WI38 (cell line): Measurements from ENCODE around the gene KIAA0513.

ENCODE experiments used
- H3K4me3 ChIP-seq: 2 replicates; pipeline ENCODE4 v1.5.1; 2011; ENCODE audit warnings: low read depth, mild to moderate bottlenecking, control low read depth, low read length
- CTCF ChIP-seq: IDR thresholded peaks from 2 replicates; pipeline ENCODE4 v1.5.1; 2012; ENCODE audit warnings: low read depth, mild to moderate bottlenecking, control low read depth, low read length

The KIAA0513 gene

DNA sequence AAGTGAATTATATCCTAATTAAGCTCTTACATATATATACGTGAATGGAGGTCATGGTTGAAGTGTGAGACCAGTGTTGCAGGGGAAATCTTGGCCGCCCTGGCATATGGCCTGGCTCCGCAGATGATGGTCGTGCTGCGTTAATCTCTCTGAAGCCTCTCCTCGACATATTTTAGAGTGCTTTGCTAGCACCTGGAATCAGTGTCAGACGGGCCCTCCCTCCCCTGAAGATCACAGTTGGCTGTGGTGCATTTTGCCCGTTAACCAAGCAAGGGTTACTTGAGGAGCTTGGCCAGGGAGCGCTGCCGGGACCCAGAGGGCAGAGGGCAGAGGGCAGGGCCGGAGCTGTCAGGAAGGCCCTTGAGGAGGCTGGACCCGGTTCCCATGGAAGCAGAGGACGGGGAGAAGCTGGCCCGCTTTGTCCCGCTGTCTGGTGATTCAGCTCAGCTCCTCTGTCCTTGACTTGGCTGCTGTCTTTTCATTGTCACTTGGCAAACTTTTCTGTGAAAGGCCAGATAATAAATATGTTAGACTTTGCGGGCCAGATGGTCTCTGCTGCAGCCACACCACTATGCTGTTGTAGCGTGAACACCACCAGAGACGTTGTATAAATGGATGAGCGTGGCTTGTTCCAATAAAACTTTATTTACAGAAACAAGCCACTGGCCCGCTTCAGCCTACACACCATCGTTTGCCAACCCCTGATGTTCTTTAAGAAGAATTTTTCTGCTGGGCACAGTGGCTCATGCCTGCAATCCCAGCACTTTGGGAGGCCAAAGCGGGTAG lies 52.4 kb downstream of the KIAA0513 start:
- no peak for TF ChIP-seq CTCF

DNA sequence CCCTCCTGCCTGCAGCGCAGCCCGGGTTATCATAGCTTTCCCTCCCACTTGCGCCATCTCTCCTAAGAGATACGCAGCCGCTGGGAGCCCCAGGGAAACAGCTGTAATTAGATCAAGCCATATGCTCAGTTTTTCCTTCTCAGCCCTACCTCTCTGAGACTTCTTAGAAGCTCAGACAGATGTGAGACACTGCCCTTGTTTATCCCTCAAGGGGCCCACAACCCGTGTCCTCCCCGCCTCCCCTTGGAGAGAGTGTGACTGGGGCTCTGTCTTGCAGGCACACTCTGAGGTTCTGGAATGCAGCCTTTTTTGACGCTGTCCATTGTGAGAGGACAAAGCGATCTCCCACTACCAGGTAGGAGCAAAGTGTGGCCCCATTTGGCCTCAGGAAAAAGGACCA lies 53.4 kb downstream of the KIAA0513 start:
- no peak for TF ChIP-seq CTCF

More for the DNA sequence above, 52.4 kb downstream of the KIAA0513 start:
- no peak overlapping the region for H3K4me3 ChIP-seq

DNA sequence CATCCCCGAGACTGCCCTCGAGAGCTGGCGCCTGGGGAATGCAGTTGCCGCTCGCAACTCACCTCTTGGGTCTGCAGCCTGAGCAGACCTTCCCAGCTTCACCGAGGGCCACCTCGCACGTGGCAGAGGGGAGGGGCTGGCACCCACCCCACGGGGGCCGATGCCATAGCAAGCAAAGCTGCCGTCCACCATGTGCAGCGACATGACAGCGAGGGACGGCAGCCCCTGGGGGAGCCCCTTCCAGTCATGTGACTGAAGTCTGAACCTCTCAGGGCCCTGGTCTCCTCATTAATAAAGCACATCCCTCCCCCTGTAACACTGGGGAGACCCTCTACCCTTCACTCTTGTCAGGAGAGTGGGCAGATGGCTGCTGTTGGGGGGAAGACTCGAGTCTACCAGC lies 54.2 kb downstream of the KIAA0513 start:
- no peak for TF ChIP-seq CTCF
- H3K4me3 ChIP-seq = no peak overlapping the region

More for the DNA sequence above, 53.4 kb downstream of the KIAA0513 start:
- H3K4me3 ChIP-seq = no peak overlapping the region

DNA sequence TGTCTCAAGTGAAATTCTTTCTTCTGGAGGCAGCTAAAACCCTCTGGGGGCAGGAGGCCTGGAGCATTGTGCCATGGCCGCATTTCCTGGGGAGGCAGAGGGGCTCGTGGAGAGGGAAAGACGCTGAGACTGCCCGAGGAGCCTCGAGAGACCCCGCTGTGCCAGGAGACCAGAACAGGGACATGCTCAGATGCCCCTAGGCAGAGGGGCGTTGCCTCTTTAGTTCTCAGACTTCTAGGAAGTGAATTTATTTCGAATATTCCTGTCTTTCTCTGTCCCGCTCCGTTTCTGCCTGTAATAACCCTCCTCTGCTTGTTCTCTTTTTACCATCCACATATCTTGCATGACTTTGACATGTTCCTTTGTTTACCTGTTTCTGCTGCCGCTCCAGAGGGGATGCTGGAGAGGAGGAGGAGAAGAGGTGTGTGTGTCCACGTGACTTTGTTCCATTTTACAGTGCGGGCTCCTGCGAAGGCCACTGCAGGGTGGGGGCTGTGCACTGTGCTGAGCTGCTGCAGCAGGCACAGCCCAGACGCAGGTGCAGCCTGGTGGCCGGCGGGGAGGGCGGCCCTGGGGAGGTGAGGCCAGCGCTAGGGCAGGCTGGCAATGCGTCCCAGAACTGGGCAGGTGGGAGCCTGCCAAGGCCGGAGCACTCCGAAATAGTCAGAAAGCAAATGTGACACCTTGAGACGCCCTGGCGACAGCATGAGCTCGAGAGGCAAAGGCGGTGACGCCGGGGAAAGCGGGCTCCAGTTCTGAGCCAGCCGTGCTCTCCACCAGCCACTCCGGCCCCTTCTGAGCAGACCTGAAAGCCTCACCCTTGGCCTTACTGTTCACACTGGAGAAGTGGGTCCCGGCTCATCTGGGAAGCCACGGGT lies 54.8 kb downstream of the KIAA0513 start:
- TF ChIP-seq CTCF = no peak
- H3K4me3 ChIP-seq = no peak overlapping the region

- TF ChIP-seq CTCF = no peak
- H3K4me3 ChIP-seq = no peak overlapping the region
Observed at GRCh38 chr16:85083051-85083639, 55.5 kb downstream of the KIAA0513 start.

DNA sequence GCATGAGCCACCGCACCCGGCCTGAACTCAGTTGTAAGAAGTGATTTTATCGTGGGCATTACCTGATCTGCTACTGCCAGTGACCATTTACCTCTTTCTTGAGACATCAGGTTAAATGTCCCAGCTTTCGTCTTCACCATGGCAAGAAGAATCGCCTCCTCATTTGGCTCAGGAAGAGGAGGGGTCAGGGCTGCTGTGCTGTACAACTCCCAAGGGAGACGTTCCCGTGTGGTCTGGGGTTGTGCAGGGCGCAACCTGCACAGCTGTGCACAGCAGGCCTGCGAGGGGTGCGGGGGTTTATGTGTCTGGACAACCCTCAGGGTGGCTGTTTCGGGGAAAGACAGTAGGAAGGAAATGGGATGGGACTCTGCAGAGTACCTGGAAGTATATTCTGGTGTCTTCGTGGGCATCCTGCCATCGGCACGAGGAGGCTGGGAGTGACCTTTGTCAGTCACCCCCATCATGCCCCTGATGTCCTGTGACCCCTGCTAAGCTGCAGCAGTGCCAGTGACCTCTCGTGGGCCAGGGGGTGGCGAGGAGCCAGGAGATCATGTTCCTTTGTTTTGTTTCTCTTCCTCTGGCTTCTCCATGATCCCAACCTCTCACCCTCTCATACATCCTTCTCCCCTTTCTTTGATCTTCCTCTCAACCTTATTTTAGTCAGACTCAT lies 57.4 kb downstream of the KIAA0513 start:
- no peak for TF ChIP-seq CTCF

More for the DNA sequence above, 57.4 kb downstream of the KIAA0513 start:
- no peak overlapping the region for H3K4me3 ChIP-seq
